A673 (cell line): ENCODE data around the gene MACROH2A1. TPM values are rescaled to one million over a fixed set of nuclear protein-coding genes. Genes with fewer than 3 reads are reported as not detected.
"Not testable (repeated sequence)": the region's sequence is repeated elsewhere in the genome, so short reads cannot be mapped to it uniquely, and the experiment has no call there.

Experiments used
- BruUV-seq: library from RNA; stranded (reverse); fragments of 400-500 nt; replicated peaks from 2 replicates; lab custom pipeline; 2021; lab: Mats Ljungman, UMichigan
- CTCF ChIA-PET: fragments of 300-600 bp; sonication (Branson Sonifier 250); formaldehyde crosslinking; loops from one replicate; lab custom pipeline; 2022; ENCODE audit warnings: antibody characterized with exemption; lab: Charles Lee
- POLR2A ChIA-PET: fragments of 300-600 bp; sonication (Branson Sonifier 250); formaldehyde crosslinking; loops from one replicate; lab custom pipeline; 2022; ENCODE audit warnings: antibody characterized with exemption; ENCODE audit not compliant: low non-redundant PET; lab: Charles Lee
- DNase-seq: peaks from one replicate; pipeline ENCODE4 v3.0.0-alpha.2; 2015; ENCODE audit warnings: low spot score
- H3K27ac ChIP-seq: fragments of 200-600 bp; sonication (generic); 2 replicates; pipeline ENCODE4 v1.5.1; 2016; ENCODE audit warnings: mixed run types, low read depth, mild to moderate bottlenecking, mixed read lengths, antibody characterized with exemption, low read length; ENCODE audit not compliant: poor library complexity, severe bottlenecking
- H3K27me3 ChIP-seq: fragments of 200-600 bp; sonication (generic); replicated peaks from 2 replicates; pipeline ENCODE4 v1.6.1; 2017; ENCODE audit warnings: mixed run types, low read depth, mild to moderate bottlenecking, mixed read lengths, antibody characterized with exemption, low read length; ENCODE audit not compliant: insufficient read depth, poor library complexity
- H3K36me3 ChIP-seq: fragments of 200-600 bp; sonication (generic); 2 replicates; pipeline ENCODE4 v1.6.1; 2016; ENCODE audit warnings: mixed run types, mild to moderate bottlenecking, mixed read lengths, antibody characterized with exemption, low read length; ENCODE audit not compliant: insufficient read depth, poor library complexity, severe bottlenecking
- H3K4me1 ChIP-seq: fragments of 200-600 bp; sonication (generic); 2 replicates; pipeline ENCODE4 v1.6.1; 2017; ENCODE audit warnings: mixed run types, mild to moderate bottlenecking, mixed read lengths, antibody characterized with exemption, low read length; ENCODE audit not compliant: insufficient read depth, poor library complexity, severe bottlenecking
- H3K4me3 ChIP-seq: fragments of 200-600 bp; sonication (generic); 2 replicates; pipeline ENCODE4 v1.5.1; 2016; ENCODE audit warnings: low read depth, mixed run types, mild to moderate bottlenecking, mixed read lengths, low read length; ENCODE audit not compliant: poor library complexity, severe bottlenecking
- H3K9me3 ChIP-seq: fragments of 200-600 bp; sonication (generic); 2 replicates; pipeline ENCODE4 v1.6.1; 2016; ENCODE audit warnings: mixed run types, low read depth, mild to moderate bottlenecking, mixed read lengths, antibody characterized with exemption, low read length; ENCODE audit not compliant: poor library complexity, severe bottlenecking
- CTCF ChIP-seq: fragments of 300-800, 200-600 bp; sonication (generic); conservative IDR thresholded peaks from 2 replicates; pipeline ENCODE4 v1.5.1; 2017; ENCODE audit warnings: low read depth, mild to moderate bottlenecking, antibody characterized with exemption, low read length, moderate library complexity, mixed read lengths
- EZH2 ChIP-seq: fragments of 200-600 bp; sonication (generic); IDR thresholded peaks from 2 replicates; pipeline ENCODE4 v1.6.1; 2017; ENCODE audit warnings: borderline replicate concordance, low read depth, mild to moderate bottlenecking, mixed read lengths, antibody characterized with exemption, low read length; ENCODE audit not compliant: poor library complexity, severe bottlenecking
- intact Hi-C: fragments of 100-400 bp; cut with micrococcal nuclease; formaldehyde crosslinking; loops from one replicate; pipeline ENCODE4 v1.10.0; 2022; ENCODE audit not compliant: unreplicated experiment
- total RNA-seq: library from RNA; stranded (reverse); gene quantifications from 2 replicates; pipeline ENCODE4 v1.2.3, GENCODE V29; 2021

Gene MACROH2A1
- total RNA-seq, 1 experiment from 2014 or later: 264 TPM

GRCh38 chr5:135364421-135365262 lies 34.4 kb downstream of the MACROH2A1 start:
- H3K4me3 ChIP-seq: no peak overlapping the region

GRCh38 chr5:135363342-135363741 lies 35.7 kb downstream of the MACROH2A1 start:
- POLR2A ChIA-PET: not testable (repeated sequence)

More at GRCh38 chr5:135364421-135365262, 34.4 kb downstream of the MACROH2A1 start:
- Histone ChIP-seq H3K27me3 (no peaks in the 10 kb centered on the region), H3K4me1 (no peaks in the 10 kb centered on the region), H3K9me3 (no peaks in the 10 kb centered on the region), H3K27ac (no peak overlapping the region), H3K36me3 (peaks cover 46% of the 10 kb centered on the region)
- DNase-seq: no peak
- no peak for TF ChIP-seq EZH2
- TF ChIP-seq CTCF: no peak
- CTCF ChIA-PET: no interaction called here
- BruUV-seq: no TSS peak
- intact Hi-C loops: no loop called here
- POLR2A ChIA-PET: no interaction called here

GRCh38 chr5:135362102-135362501 lies 36.9 kb downstream of the MACROH2A1 start:
- intact Hi-C loops: no loop called here
- TF ChIP-seq EZH2: no peak
- TF ChIP-seq CTCF: no peak
- Histone ChIP-seq H3K27me3 (no peaks in the 10 kb centered on the region), H3K36me3 (peaks cover 38% of the 10 kb centered on the region), H3K27ac (no peak overlapping the region), H3K9me3 (no peaks in the 10 kb centered on the region), H3K4me3 (no peak overlapping the region), H3K4me1 (no peaks in the 10 kb centered on the region)
- BruUV-seq: no TSS peak
- ChIA-PET CTCF (interaction anchor here (0.5 kb wide), 1 partner anchor 18 kb away, joined by 3 read pairs; no protein-coding TSS in a partner anchor), POLR2A (no interaction called here)
- no peak for DNase-seq

More at GRCh38 chr5:135363342-135363741, 35.7 kb downstream of the MACROH2A1 start:
- BruUV-seq, DNase-seq, H3K27me3 ChIP-seq, intact Hi-C loops, CTCF ChIA-PET, H3K4me3 ChIP-seq, H3K27ac ChIP-seq, H3K9me3 ChIP-seq, H3K4me1 ChIP-seq: not testable (repeated sequence)
- peaks cover 43% of the 10 kb centered on the region for H3K36me3 ChIP-seq
